OCI-LY1 (cell line): Measurements from ENCODE around the gene PVRIG.
"Not testable (repeated sequence)": the region's sequence is repeated elsewhere in the genome, so short reads cannot be mapped to it uniquely, and the experiment has no call there.

Experiments used
- H2AFZ ChIP-seq: fragments of 200-600 bp; sonication (generic), shearing (Covaris generic); 2 replicates; pipeline ENCODE4 v1.6.0; 2014; ENCODE audit warnings: antibody characterized with exemption, mild to moderate bottlenecking, low read length
- H3F3A ChIP-seq: fragments of 200-600 bp; sonication (generic), shearing (Covaris generic); 2 replicates; pipeline ENCODE4 v1.6.0; 2014; ENCODE audit warnings: mild to moderate bottlenecking, antibody characterized with exemption, low read length, moderate library complexity; ENCODE audit not compliant: insufficient read depth
- H3K27ac ChIP-seq: fragments of 200-600 bp; sonication (generic); 2 replicates; pipeline ENCODE4 v1.5.1; 2014; ENCODE audit warnings: low read length, mixed run types, mild to moderate bottlenecking, low read depth; ENCODE audit not compliant: poor library complexity, severe bottlenecking
- H3K27me3 ChIP-seq: fragments of 200-600 bp; sonication (generic); 2 replicates; pipeline ENCODE4 v1.6.0; 2014; ENCODE audit warnings: antibody characterized with exemption, mild to moderate bottlenecking, low read length, moderate library complexity; ENCODE audit not compliant: insufficient read depth
- H3K36me3 ChIP-seq: fragments of 200-600 bp; sonication (generic); 2 replicates; pipeline ENCODE4 v1.6.1; 2014; ENCODE audit warnings: mild to moderate bottlenecking, antibody characterized with exemption, low read length, moderate library complexity, mixed read lengths; ENCODE audit not compliant: insufficient read depth
- H3K4me1 ChIP-seq: fragments of 200-600 bp; sonication (generic); 2 replicates; pipeline ENCODE4 v1.5.1; 2014; ENCODE audit warnings: mild to moderate bottlenecking, low read length, moderate library complexity; ENCODE audit not compliant: insufficient read depth, severe bottlenecking
- H3K4me2 ChIP-seq: fragments of 200-600 bp; sonication (generic), shearing (Covaris generic); 2 replicates; pipeline ENCODE4 v1.6.1; 2014; ENCODE audit warnings: low read length
- H3K4me3 ChIP-seq: fragments of 200-600 bp; sonication (generic); 2 replicates; pipeline ENCODE4 v1.5.1; 2014; ENCODE audit warnings: low read length, low read depth, mild to moderate bottlenecking, mixed read lengths; ENCODE audit not compliant: poor library complexity, severe bottlenecking
- H3K79me2 ChIP-seq: fragments of 200-600 bp; shearing (Covaris generic); 2 replicates; pipeline ENCODE4 v1.6.1; 2016; ENCODE audit warnings: mixed run types, low read length, mixed read lengths; ENCODE audit not compliant: insufficient read depth
- H3K9ac ChIP-seq: fragments of 200-600 bp; sonication (generic), shearing (Covaris generic); 2 replicates; pipeline ENCODE4 v1.6.1; 2014; ENCODE audit warnings: mild to moderate bottlenecking, low read length, mixed read lengths
- H3K9me2 ChIP-seq: fragments of 200-600 bp; sonication (generic), shearing (Covaris generic); 2 replicates; pipeline ENCODE4 v1.6.1; 2014; ENCODE audit warnings: low read depth, mild to moderate bottlenecking, low read length, mixed read lengths
- H3K9me3 ChIP-seq: fragments of 200-600 bp; shearing (Covaris generic); 2 replicates; pipeline ENCODE4 v1.6.1; 2014; ENCODE audit warnings: low read length, mixed read lengths
- H4K20me1 ChIP-seq: fragments of 200-600 bp; sonication (generic), shearing (Covaris generic); 2 replicates; pipeline ENCODE4 v1.6.0; 2016; ENCODE audit warnings: mild to moderate bottlenecking, low read length; ENCODE audit not compliant: insufficient read depth
- EZH2 ChIP-seq: fragments of 200-600 bp; sonication (generic), shearing (Covaris generic); IDR thresholded peaks from 2 replicates; pipeline ENCODE4 v1.8.0; 2017; ENCODE audit warnings: borderline replicate concordance, mixed run types, mild to moderate bottlenecking, antibody characterized with exemption, low read length, moderate library complexity, mixed read lengths
- TF ChIP-seq, protein P1 (sequence below): fragments of 200-600 bp; sonication (generic), shearing (Covaris generic); IDR thresholded peaks from 2 replicates; pipeline ENCODE4 v1.5.1; 2017; ENCODE audit warnings: mild to moderate bottlenecking, antibody characterized with exemption, low read length, moderate library complexity, mixed read lengths

Gene PVRIG

DNA sequence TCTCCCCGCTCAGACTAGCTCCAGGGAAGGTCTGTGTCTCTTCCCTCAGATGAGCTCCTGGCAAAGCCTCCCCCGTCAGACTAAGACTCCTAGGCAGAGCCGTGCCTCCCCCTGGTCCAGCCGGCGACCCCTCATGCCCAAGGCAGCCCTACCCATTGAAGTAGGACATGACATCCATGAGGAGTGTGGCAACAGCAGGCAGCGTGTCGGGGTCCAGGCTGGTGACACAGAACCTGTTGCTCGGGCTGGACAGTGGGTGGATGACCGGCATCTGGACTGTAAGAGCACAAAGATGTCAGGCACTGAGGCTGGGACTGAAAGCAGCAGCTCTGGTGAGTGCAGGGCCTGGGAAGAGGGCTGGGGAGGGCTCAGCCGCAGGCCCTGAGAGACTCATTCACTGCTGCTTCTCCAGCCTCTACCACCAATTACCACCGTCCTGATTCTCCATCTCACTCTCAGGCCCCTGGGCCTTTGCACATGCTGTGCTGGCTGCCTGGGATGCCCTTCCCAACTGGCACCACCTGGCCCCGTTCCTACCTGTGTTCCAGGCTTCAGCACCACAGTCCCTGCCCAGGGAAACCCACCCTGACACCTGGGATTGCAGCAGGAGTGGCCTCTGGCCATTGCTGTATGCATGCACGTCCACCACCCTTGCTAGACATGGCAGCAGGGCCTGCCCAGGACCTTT, 2.8 kb downstream of the PVRIG start:
- Histone ChIP-seq H4K20me1 (no peaks in the 10 kb centered on the region), H2AFZ (no peak overlapping the region), H3K27me3 (no peaks in the 10 kb centered on the region), H3K4me3 (peak overlapping the region; percentile 75), H3K9ac (peak overlapping the region; percentile 79), H3K79me2 (no peaks in the 10 kb centered on the region), H3K4me1 (peaks cover 62% of the 10 kb centered on the region), H3K9me2 (no peaks in the 10 kb centered on the region), H3K4me2 (peak overlapping the region; percentile 83), H3K36me3 (peaks cover 32% of the 10 kb centered on the region; the same call in 1 of the 2 replicates), H3K27ac (peak overlapping the region; percentile 97), H3K9me3 (no peaks in the 10 kb centered on the region), H3F3A (0 out of 2 replicates have a peak, but pooled peaks cover 2% of the 10 kb centered on the region)
- TF ChIP-seq EZH2, result no peak
- TF ChIP-seq, protein P1, sequence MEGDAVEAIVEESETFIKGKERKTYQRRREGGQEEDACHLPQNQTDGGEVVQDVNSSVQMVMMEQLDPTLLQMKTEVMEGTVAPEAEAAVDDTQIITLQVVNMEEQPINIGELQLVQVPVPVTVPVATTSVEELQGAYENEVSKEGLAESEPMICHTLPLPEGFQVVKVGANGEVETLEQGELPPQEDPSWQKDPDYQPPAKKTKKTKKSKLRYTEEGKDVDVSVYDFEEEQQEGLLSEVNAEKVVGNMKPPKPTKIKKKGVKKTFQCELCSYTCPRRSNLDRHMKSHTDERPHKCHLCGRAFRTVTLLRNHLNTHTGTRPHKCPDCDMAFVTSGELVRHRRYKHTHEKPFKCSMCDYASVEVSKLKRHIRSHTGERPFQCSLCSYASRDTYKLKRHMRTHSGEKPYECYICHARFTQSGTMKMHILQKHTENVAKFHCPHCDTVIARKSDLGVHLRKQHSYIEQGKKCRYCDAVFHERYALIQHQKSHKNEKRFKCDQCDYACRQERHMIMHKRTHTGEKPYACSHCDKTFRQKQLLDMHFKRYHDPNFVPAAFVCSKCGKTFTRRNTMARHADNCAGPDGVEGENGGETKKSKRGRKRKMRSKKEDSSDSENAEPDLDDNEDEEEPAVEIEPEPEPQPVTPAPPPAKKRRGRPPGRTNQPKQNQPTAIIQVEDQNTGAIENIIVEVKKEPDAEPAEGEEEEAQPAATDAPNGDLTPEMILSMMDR, result no peak

DNA sequence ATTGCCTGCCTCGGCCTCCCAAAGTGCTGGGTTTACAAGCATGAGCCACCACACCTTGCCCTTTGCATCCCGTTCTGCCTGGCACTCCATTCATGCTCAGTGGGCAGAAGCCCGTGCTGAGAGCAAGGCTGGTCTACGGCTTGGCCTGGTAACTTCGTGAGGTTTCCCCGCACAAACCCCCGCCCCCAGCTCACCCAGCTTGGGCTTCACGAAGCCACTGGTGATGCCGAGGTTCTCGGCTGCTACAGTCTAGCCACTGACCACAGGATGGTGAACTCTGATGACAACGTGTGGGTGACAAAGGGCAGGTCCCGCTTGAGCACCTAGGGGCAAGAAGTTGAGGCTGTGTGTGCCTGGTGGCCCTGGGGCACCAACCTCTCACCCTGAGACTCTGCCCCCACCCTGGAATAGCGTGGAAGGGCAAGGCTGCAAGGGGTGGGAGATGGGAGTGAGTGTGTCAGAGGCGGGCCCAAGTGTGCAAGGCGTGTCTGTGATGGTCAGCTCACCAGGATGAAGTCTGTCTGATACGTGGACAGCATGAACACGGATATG, 3.7 kb downstream of the PVRIG start:
- not testable (repeated sequence) for H3K27me3 ChIP-seq, H3K9me3 ChIP-seq, H3K9me2 ChIP-seq, H3F3A ChIP-seq, H2AFZ ChIP-seq, H3K79me2 ChIP-seq, H4K20me1 ChIP-seq
- Histone ChIP-seq H3K9ac (peak overlapping the region; percentile 8; the same call in 1 of the 2 replicates), H3K4me3 (peak overlapping the region; percentile 4), H3K36me3 (peaks cover 34% of the 10 kb centered on the region; the same call in 1 of the 2 replicates), H3K4me1 (peaks cover 67% of the 10 kb centered on the region), H3K27ac (peak overlapping the region; percentile 97), H3K4me2 (peak overlapping the region; percentile 83; the same call in 1 of the 2 replicates)

DNA sequence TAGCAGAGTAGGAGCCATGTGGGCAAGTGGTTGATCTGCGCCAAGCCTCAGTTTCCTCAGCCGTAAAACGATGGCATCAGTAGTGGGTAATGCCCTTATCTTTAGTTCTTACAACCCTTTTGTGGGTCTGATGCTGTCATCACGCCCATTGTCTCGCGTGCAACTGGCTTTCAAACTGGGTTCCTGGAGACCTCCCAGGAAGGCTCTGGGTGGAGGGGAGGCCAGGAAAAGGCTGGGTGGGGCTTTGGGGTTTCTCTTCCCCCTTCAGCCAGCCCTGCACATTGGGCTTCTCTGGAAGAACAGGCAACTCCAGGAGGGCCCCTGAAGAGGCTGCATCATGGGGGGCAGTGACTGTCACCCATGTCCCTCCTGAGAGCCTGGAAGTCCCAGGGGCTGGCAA, 5.1 kb downstream of the PVRIG start:
- not testable (repeated sequence) for H3K4me3 ChIP-seq, H4K20me1 ChIP-seq, H3K4me2 ChIP-seq, H3F3A ChIP-seq, H2AFZ ChIP-seq, H3K9me2 ChIP-seq, H3K9ac ChIP-seq, H3K27me3 ChIP-seq, H3K79me2 ChIP-seq, H3K9me3 ChIP-seq
- Histone ChIP-seq H3K4me1 (peaks cover 60% of the 10 kb centered on the region), H3K36me3 (peaks cover 35% of the 10 kb centered on the region; the same call in 1 of the 2 replicates), H3K27ac (peak overlapping the region; percentile 31)

DNA sequence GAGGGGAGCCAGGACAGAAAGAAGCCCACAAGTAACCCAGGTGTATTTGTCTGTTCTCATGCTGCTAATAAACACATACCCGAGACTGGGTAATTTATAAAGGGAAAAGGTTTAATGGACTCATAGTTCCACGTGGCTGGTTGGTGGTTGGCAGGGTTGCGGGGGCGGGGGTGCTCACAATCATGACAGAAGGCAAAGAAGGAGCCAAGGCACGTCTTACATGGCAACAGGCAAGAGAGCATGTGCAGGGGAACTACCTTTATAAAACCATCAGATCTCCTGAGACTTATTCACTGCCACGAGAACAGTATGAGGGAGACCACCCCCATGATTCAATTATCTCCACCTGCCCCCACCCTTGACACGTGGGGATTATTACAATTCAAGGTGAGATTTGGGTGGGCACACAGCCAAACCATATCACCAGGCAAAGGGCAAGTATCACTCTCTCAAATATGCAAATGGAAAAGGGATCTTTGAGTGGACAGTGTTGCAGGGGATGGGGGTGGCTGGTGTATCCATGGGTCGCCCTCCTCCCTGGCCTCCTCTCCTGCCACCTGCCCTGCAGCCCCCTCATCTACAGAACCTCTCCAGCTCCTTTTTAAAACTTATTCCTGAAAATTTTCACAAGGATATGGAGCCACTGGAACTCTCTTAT, 15.0 kb downstream of the PVRIG start:
- not testable (repeated sequence) for H3K9ac ChIP-seq, H2AFZ ChIP-seq, H3K9me2 ChIP-seq, H3K79me2 ChIP-seq, H3K4me3 ChIP-seq, H3K9me3 ChIP-seq, H4K20me1 ChIP-seq, H3F3A ChIP-seq, H3K27me3 ChIP-seq, H3K27ac ChIP-seq, H3K4me2 ChIP-seq
- peaks cover 22% of the 10 kb centered on the region for H3K36me3 ChIP-seq
- H3K4me1 ChIP-seq, result peaks cover 18% of the 10 kb centered on the region

DNA sequence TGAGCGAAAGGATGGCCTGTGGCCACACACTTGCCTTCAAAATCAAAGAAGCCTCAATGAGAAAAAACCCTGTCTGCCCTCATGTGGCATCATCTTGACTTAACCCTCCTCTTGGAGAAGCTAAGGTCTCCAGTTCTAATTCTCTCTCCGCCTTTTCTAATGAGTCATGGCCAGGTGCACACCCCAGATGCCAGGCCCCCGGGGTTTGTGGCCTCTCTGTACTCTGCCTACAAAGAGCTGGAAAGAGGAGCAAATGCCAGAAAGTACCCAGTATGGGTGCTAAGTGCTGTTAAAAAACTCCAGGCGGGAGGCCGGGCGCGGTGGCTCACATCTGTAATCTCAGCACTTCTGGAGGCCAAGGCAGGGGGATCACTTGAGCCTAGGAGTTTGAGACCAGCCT, 20.2 kb downstream of the PVRIG start:
- not testable (repeated sequence) for H2AFZ ChIP-seq, H3K9ac ChIP-seq, H3K27me3 ChIP-seq, H3K36me3 ChIP-seq, H4K20me1 ChIP-seq, H3K9me2 ChIP-seq, H3K4me3 ChIP-seq, H3K9me3 ChIP-seq, H3K79me2 ChIP-seq, H3K4me2 ChIP-seq, H3F3A ChIP-seq, H3K27ac ChIP-seq
- peaks cover 26% of the 10 kb centered on the region for H3K4me1 ChIP-seq

DNA sequence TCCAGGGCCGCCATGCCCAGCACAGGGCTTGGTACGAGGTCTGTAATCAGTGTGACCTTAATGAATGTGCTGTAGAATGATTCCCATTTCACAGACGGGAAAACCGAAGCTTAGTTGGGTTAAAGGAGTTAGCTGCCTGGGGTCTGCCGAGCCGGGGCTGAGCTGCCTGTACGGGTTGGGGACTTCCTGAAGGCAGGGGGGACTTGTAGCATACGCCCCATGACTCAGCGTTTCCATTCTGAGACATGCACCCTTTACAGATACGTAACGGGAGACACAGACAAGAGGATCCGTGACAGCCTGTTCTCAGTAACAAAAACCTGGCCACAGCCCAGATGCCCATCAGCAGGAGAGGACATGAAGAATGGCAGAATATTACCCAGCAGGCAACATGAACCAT, 23.6 kb downstream of the PVRIG start:
- H3K9me3 ChIP-seq, H2AFZ ChIP-seq, H3K27me3 ChIP-seq, H3K79me2 ChIP-seq, H3K9me2 ChIP-seq, H4K20me1 ChIP-seq, H3F3A ChIP-seq, H3K36me3 ChIP-seq: not testable (repeated sequence)
- Histone ChIP-seq H3K9ac (peak overlapping the region; percentile 46; the same call in 1 of the 2 replicates), H3K4me2 (peak overlapping the region; percentile 45), H3K4me3 (peak overlapping the region; percentile 6), H3K27ac (peak overlapping the region; percentile 81), H3K4me1 (peaks cover 30% of the 10 kb centered on the region)
